IPS-18a (cell line): Measurements from ENCODE around the gene ANKRD27.
"Not testable (repeated sequence)": the region's sequence is repeated elsewhere in the genome, so short reads cannot be mapped to it uniquely, and the experiment has no call there.

Source experiments
- H3K27ac ChIP-seq: one replicate; pipeline ENCODE4 v1.5.1; 2013; ENCODE audit warnings: low read length
- H3K27me3 ChIP-seq: one replicate; pipeline ENCODE4 v1.6.1; 2013; ENCODE audit warnings: mild to moderate bottlenecking, low read length; ENCODE audit not compliant: control insufficient read depth, insufficient read depth
- H3K36me3 ChIP-seq: one replicate; pipeline ENCODE4 v1.6.1; 2013; ENCODE audit warnings: low read depth, low read length; ENCODE audit not compliant: control insufficient read depth
- H3K4me1 ChIP-seq: one replicate; pipeline ENCODE4 v1.6.1; 2013; ENCODE audit warnings: low read depth, low read length; ENCODE audit not compliant: control insufficient read depth
- H3K4me3 ChIP-seq: one replicate; pipeline ENCODE4 v1.5.1; 2013; ENCODE audit warnings: low read length
- H3K9ac ChIP-seq: one replicate; pipeline ENCODE4 v1.6.1; 2013; ENCODE audit warnings: mild to moderate bottlenecking, low read length, moderate library complexity
- H3K9me3 ChIP-seq: one replicate; pipeline ENCODE4 v1.6.1; 2013; ENCODE audit warnings: low read depth, low read length; ENCODE audit not compliant: control insufficient read depth

ANKRD27 gene

DNA sequence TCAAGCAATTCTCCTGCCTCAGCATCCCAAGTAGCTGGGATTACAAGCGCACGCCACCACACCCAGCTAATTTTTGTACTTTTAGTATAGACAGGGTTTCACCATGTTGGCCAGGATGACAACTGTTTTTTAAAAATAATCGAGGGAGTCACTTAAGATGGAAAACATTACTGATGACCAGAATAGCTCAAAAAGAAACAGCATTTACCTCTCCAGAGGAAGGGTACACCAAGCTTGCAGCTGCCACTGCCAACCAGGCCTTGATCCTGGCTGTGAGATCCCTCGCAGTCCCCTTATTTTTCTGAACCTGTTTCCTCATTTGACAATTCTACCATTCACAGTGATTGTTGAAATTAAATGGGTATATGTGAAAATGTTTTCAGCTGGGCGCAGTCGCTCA is 79.5 kb downstream of the ANKRD27 start:
- H3K36me3 ChIP-seq = peaks cover 42% of the 10 kb centered on the region
- no peak overlapping the region for H3K9ac ChIP-seq
- no peak overlapping the region for H3K27ac ChIP-seq
- H3K4me1 ChIP-seq = no peaks in the 10 kb centered on the region
- no peaks in the 10 kb centered on the region for H3K27me3 ChIP-seq
- H3K9me3 ChIP-seq = no peaks in the 10 kb centered on the region
- H3K4me3 ChIP-seq = no peak overlapping the region

DNA sequence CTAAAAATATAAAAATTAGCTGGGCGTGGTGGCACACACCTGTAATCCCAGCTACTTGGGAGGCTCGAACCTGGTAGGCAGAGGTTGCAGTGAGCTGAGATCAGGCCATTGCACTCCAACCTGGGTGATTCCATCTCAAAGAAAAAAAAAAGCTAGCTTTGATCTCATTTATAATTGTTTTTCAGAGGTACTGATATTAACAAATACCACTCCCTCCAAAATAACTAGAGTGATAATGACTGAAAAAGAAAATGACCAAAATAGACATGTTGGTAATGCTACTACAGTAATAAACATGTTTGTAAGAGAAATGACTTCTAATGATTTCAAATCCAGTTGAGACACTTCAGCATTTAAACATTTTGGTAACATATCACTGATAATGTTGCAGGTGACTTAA is 81.0 kb downstream of the ANKRD27 start:
- peaks cover 36% of the 10 kb centered on the region for H3K36me3 ChIP-seq

DNA sequence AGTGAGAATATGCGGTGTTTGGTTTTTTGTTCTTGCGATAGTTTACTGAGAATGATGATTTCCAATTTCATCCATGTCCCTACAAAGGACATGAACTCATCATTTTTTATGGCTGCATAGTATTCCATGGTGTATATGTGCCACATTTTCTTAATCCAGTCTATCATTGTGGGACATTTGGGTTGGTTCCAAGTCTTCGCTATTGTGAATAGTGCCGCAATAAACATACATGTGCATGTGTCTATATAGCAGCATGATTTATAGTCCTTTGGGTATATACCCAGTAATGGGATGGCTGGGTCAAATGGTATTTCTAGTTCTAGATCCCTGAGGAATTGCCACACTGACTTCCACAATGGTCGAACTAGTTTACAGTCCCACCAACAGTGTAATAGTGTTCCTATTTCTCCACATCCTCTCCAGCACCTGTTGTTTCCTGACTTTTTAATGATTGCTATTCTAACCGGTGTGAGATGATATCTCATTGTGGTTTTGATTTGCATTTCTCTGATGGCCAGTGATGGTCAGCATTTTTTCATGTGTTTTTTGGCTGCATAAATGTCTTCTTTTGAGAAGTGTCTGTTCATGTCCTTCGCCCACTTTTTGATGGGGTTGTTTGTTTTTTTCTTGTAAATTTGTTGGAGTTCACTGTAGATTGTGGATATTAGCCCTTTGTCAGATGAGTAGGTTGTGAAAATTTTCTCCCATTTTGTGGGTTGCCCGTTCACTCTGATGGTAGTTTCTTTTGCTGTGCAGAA is 87.1 kb downstream of the ANKRD27 start:
- not testable (repeated sequence) for H3K27ac ChIP-seq, H3K27me3 ChIP-seq, H3K4me3 ChIP-seq, H3K9me3 ChIP-seq, H3K9ac ChIP-seq, H3K4me1 ChIP-seq
- H3K36me3 ChIP-seq = peaks cover 26% of the 10 kb centered on the region

More for the DNA sequence above, 81.0 kb downstream of the ANKRD27 start:
- Histone ChIP-seq H3K4me1 (no peaks in the 10 kb centered on the region), H3K9ac (no peak overlapping the region), H3K4me3 (no peak overlapping the region), H3K27me3 (no peaks in the 10 kb centered on the region), H3K27ac (no peak overlapping the region), H3K9me3 (no peaks in the 10 kb centered on the region)

DNA sequence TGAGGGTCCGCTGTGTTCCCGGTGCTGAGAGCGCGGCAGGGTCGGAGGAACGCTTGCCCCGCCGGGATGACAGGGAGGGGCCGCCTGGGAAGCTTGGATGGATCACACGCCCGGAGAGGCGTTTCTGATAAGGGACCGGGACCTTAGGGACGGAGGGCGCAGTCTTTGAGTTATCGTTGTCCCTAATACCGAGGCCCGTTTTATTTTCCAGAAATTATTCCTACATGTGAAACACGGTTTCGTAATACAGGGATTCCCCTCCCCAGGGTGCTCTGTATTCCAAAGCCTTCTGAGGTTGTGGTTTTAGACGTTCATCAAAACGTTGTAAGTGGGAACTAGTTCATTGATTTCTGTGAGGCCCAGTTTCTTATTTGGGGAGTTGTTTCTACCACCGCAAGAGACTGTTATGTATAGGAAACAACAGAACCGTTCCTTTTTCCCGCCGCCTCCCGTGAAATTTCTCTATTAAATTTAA is 93.2 kb downstream of the ANKRD27 start:
- Histone ChIP-seq H3K4me3 (peak overlapping the region; percentile 73), H3K9me3 (no peaks in the 10 kb centered on the region), H3K36me3 (peaks cover 20% of the 10 kb centered on the region), H3K27me3 (peaks cover 11% of the 10 kb centered on the region), H3K4me1 (no peaks in the 10 kb centered on the region), H3K27ac (no peak overlapping the region), H3K9ac (peak overlapping the region; percentile 84)

DNA sequence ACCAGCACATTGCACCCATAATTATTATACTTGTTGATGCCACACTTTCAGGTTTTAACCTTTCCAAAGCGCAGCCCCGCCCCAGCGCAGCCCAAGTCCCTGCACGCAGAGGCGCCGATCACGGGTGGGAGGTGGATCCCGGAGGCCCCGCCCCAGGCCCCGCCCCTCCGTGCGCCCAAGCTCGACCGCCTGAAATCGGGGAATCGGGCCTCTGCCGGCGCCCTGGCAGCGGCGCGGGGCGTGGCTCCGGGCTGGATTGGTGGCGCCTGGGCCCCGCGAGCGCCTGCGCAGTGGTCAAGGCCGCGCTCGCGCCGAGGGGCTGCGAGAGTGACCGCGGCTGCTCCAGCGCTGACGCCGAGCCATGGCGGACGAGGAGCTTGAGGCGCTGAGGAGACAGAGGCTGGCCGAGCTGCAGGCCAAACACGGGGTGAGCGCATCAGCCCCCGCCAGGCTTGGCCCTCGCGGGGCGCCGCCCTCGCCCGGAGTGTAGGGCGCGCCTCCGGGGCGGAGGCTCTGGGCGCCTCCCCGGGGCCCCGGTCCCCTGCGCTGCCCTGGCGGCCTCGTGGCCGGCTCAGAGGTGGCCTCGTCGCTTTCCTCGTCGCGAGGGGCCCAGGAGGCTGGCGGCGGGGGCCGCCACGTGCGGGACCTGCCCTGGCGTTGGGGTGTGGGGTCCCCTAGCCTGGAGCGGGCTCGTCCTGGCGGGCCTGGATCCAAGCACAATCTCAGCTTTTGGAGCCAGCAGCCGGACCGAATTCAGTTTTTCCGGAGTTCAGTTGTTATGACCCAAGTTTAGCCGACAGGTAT is 93.9 kb downstream of the ANKRD27 start, which contains the start of gene PDCD5:
Gene PDCD5 (plus strand): TSS at position 290 of the 804 bp plus-strand sequence. CDS start 72 bp downstream, at position 362.
- Histone ChIP-seq H3K9me3 (no peaks in the 10 kb centered on the region), H3K36me3 (peaks cover 14% of the 10 kb centered on the region), H3K4me1 (no peaks in the 10 kb centered on the region), H3K27me3 (peaks cover 11% of the 10 kb centered on the region), H3K4me3 (peak within 1 kb of the TSS; percentile 73), H3K9ac (peak within 1 kb of the TSS; percentile 84), H3K27ac (peak within 1 kb of the TSS; percentile 36)

DNA sequence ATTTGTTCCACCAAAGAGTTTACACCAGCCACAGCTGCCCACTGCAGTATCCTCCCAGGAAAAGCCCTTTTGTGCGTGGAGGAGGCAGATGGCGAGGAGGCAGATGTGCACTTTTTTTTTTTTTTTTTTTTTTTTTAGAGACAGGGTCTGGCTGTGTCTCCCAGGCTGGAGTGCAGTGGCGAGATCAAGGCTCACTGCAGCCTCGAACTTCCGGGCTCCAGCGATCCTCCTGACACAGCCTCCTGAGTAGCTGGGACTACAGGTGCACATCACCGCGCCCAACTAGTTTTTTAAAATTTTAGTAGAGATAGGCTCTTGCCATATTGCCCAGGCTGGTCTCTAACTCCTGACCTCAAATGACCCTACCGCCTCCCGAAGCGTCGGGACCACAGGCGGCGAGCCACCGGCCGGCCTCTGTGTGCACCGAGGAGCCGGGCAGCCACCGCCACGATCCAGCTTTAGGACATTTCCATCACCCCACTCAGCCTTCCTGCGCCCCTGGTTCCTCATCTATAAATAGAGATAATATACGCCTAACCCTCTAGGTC is 94.6 kb downstream of the ANKRD27 start:
- Histone ChIP-seq H3K4me3 (peak overlapping the region; percentile 73), H3K27ac (no peak overlapping the region), H3K9ac (no peak overlapping the region)

DNA sequence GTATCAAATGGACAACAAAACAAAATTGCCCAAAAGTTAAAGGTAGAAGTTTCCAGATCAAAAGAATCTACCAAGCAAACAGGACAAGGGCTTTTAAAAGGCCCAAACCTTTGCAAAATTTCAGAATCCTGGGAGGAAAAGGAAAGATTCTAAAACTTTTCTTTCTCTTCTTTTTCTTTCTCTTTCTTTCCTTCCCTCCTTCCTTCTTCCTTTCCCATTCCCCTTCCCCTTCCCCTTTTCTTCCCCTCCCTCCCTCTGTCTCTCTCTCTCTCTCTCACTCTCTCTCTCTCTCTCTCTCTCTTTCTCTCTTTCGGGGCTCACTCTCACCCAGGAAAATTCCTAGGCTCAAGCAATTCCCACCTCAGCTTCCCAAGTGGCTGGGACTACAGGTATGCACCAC is 98.2 kb downstream of the ANKRD27 start:
- Histone ChIP-seq H3K9ac (no peak overlapping the region), H3K4me1 (no peaks in the 10 kb centered on the region), H3K9me3 (no peaks in the 10 kb centered on the region), H3K36me3 (no peaks in the 10 kb centered on the region), H3K4me3 (no peak overlapping the region), H3K27ac (no peak overlapping the region), H3K27me3 (peaks cover 11% of the 10 kb centered on the region)

More for the DNA sequence above, 94.6 kb downstream of the ANKRD27 start:
- Histone ChIP-seq H3K36me3 (peaks cover 9% of the 10 kb centered on the region), H3K27me3 (peaks cover 11% of the 10 kb centered on the region), H3K9me3 (no peaks in the 10 kb centered on the region), H3K4me1 (no peaks in the 10 kb centered on the region)

DNA sequence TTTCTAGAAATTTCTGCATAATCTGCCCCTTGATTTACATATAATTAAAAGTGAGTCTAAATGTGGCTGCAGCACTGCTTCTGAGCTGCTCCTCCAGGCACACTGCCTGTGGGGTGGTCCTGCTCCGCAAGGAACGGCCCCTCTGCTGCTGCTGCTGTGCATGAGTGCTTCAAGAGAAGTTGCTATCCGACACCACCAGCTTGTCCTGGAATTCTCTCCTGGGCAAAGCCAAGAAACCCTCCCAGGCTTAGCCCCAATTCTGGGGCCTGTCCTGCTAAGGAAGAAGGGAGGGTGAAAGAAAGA is 101.5 kb downstream of the ANKRD27 start:
- Histone ChIP-seq H3K4me1 (no peaks in the 10 kb centered on the region), H3K9me3 (no peaks in the 10 kb centered on the region), H3K4me3 (no peak overlapping the region), H3K27me3 (no peaks in the 10 kb centered on the region), H3K27ac (no peak overlapping the region), H3K9ac (no peak overlapping the region), H3K36me3 (no peaks in the 10 kb centered on the region)

DNA sequence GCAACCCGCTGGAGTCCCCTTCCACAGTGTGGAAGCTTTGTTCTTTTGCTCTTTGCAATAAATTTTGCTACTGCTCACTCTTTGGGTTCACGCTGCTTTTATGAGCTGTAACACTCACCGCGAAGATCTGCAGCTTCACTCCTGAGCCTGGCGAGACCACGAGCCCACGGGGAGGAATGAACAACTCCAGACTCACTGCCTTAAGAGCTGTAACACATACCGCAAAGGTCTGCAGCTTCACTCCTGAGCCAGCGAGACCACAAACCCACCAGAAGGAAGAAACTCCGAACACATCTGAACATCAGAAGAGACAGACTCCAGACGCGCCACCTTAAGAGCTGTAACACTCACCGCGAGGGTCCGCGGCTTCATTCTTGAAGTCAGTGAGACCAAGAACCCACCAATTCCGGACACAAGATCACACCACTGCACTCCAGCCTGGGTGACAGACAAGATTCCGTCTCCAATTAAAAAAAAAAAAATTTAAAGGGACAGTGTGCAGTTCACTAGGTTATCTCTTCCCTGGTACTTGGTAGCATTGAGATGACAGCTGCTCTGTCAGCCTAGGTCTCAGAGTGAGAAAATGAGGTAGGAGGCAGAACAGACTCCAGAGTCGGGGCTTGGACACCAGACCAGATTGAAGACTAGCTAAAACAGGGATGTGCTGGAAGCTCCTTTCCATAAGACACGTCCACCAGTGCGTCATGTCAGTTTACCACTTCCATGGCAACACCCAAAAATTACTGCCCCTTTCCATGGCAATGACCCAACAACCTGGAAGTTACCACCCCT is 102.1 kb downstream of the ANKRD27 start:
- not testable (repeated sequence) for H3K27me3 ChIP-seq, H3K4me3 ChIP-seq, H3K9me3 ChIP-seq, H3K9ac ChIP-seq, H3K4me1 ChIP-seq, H3K27ac ChIP-seq, H3K36me3 ChIP-seq

DNA sequence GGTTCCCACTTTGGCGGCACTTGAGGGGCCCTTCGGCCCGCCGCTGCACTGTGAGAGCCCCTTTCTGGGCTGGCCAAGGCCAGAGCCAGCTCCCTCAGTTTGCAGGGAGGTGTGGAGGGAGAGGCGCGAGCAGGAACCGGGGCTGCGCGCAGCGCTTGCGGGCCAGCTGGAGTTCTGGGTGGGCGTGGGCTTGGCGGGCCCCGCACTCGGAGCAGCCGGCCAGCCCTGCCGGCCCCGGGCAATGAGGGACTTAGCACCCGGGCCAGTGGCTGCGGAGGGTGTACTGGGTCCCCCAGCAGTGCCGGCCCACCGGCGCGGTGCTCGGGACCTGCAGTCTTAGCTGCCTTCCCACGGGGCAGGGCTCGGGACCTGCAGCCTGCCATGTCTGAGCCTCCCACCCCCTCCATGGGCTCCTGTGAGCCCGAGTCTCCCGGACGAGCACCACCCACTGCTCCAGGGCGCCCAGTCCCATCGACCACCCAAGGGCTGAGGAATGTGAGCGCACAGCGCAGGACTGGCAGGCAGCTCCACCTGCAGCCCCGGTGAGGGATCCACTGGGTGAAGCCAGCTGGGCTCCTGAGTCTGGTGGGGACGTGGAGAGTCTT is 103.4 kb downstream of the ANKRD27 start:
- H3K36me3 ChIP-seq, H3K4me3 ChIP-seq, H3K9ac ChIP-seq, H3K27ac ChIP-seq, H3K27me3 ChIP-seq, H3K4me1 ChIP-seq, H3K9me3 ChIP-seq: not testable (repeated sequence)
